Activated T-cell treated with anti-CD3 and anti-CD28 coated beads, Interleukin-2, amount 50 U/mL, for 48 hours (primary cell): ENCODE measurements around the gene NPHS1.
"Not testable (repeated sequence)": the region's sequence is repeated elsewhere in the genome, so short reads cannot be mapped to it uniquely, and the experiment has no call there.

Source experiments
- DNase-seq, 2 experiments: peaks; one replicate each; pipeline ENCODE4 v3.0.0-alpha.2; 2020

NPHS1 gene

DNA sequence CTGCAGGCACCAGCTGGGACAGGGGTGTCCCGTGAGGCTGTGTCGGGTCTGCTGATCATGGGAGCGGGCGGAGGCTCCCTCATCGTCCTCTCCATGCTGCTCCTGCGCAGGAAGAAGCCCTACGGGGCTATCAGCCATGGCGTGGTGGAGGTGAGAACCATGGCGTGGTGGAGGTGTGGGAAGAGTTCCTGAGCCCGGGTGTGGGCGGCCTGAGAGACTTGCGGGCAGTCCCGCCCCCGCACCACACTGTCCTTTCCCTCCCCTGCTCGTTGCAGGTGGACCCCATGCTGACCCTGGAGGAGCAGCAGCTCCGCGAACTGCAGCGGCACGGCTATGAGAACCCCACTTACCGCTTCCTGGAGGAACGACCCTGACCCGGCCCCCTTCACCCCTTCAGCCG, 26.8 kb upstream of the NPHS1 start:
- DNase-seq, result no peak

DNA sequence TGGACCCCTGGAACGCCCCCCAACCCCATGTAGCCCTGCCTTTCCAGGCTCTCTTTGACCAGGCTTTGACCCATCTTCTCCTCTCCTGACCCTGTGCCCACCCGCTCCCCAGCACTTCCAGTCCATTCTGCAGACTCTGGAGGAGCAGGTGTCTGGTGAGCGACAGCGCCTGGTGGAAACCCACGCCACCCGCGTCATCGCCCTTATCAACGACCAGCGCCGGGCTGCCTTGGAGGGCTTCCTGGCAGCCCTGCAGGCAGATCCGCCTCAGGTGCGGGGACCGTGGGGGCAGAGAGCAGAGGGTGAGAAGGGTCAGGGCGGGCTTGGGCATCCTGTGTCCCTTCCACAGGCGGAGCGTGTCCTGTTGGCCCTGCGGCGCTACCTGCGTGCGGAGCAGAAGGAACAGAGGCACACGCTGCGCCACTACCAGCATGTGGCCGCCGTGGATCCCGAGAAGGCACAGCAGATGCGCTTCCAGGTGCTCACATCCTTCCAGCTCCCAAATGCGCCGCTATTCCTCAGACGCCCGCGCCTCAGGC, 22.2 kb upstream of the NPHS1 start:
- no peak for DNase-seq

DNA sequence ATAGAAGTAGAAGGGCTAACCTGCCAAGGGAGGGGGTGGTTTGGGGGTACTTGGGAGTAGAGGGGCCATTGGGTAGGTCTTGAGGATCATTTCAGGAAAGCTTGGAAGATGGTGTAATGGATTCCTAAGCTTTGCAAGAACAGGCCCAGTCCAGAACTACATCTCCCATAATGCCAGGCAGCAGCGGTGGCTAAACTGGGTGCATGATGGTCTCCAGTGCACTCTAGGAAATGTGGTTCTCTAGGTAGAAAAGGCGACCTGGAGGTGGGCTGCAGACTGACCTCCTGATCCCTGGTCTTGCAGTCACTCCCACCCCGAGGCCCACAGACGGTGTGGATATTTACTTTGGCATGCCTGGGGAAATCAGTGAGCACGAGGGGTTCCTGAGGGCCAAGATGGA, 19.9 kb upstream of the NPHS1 start:
- DNase-seq, result no peak

DNA sequence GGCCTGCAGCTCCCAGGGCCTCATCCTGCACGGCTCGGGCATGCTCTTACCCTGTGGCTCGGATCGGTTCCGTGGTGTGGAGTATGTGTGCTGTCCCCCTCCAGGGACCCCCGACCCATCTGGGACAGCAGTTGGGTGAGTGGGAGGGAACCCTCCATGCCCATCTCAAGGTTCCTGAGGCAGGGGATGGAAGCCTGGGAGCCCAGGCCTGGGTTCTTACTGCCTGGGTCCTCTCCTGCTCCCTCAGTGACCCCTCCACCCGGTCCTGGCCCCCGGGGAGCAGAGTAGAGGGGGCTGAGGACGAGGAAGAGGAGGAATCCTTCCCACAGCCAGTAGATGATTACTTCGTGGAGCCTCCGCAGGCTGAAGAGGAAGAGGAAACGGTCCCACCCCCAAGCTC, 19.3 kb upstream of the NPHS1 start:
- DNase-seq, result no peak

DNA sequence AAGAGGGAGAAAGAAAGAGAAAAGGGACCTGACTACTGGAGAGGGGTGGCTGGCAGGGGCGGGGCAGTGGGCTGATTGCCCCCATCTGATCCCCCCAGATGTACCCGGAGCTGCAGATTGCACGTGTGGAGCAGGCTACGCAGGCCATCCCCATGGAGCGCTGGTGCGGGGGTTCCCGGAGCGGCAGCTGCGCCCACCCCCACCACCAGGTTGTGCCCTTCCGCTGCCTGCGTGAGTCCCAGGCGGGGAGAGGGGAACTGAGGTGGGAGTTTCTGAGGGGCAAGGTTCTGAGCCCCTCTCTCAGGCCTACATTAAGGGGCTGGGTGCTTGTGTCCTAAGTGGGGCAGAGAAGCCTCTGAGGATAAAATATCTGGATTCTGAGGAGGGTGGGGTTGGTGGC, 18.5 kb upstream of the NPHS1 start:
- no peak for DNase-seq

DNA sequence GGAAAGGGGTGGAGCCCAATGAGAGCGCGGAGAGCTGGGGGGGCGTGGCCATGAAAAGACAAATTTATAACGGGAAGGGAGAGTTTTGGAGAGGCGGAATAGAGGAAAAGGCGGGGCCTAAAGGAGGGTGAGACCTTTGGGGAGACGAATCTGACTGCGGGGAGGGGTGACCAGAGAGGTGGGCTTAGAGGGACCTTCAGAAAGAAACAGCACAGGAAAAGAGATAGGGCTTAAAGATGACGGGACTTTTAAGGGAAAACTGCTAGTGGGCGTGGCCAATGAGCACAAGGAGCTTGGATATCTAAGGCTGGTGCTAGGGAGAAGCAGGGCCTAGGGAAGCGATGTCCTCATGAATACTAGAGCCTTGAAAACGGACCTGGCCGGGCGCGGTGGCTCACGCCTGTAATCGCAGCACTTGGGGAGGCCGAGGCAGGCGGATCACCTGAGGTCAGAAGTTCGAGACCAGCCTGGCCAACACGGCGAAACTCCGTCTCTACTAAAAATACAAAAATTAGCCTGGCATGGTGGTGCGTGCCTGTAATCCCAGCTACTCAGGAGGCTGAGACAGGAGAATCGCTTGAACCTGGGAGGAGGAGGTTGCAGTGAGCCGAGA, 17.9 kb upstream of the NPHS1 start:
- not testable (repeated sequence) for DNase-seq

DNA sequence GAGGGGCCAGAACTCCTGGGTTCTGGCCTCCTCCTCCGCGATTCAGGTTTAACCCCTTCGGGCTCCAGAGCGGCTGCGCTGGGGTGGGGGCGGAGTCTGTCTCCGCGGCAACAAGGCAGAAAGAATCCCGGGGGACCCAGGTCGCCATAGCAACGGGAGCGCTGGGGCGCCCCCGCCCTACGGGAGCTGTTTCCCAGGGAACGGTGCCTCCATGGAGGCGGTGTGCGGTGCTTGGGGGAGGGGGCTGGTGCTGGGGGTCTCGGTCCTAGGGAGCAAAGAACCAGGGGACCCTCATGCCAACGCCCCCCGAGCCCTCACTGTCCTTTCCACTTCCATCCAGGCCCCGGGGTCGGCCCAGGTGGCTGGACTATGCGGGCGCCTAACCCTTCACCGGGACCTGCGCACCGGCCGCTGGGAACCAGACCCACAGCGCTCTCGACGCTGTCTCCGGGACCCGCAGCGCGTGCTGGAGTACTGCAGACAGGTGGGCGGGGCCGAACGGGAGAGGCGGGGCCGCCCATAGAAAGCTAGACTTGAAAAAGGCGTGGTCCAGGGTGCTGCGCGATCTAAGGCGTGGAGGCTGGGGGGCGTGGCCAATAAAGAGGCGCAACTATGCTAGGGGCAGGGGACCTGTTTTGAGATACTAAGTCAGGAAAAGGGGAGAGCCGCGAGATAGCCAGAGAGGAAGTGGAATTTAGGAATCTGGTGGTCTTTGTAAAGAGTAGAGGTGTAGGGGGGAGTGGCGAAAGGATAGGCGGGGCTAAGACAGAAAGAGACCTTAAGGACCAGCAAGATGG, 17.2 kb upstream of the NPHS1 start:
- DNase-seq, result peak; percentile 91 to 92

DNA sequence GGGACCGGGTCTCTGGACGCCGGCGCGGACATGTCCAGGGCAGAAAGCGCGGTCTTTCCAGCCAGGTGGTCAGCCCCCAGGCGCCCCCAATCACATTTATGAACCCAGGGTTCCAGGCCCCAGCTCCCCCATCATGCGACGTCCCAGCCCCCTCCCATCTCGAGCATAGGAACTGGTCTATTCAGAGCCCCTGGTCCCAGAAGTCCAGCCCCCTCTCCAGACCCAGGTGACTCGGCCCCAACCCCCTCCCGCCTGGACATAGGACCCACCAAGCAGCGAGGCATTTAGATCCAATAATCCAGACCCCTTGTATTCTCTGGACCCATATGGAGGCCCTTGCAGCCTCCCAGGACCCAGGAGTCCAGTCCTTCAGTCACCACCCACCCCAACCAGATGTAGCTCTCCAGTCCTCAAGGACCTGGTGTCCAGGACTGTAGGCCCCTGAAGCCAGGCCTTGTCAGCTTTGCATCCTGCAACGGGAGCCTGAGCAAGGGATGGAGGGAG, 16.6 kb upstream of the NPHS1 start:
- DNase-seq, result no peak

DNA sequence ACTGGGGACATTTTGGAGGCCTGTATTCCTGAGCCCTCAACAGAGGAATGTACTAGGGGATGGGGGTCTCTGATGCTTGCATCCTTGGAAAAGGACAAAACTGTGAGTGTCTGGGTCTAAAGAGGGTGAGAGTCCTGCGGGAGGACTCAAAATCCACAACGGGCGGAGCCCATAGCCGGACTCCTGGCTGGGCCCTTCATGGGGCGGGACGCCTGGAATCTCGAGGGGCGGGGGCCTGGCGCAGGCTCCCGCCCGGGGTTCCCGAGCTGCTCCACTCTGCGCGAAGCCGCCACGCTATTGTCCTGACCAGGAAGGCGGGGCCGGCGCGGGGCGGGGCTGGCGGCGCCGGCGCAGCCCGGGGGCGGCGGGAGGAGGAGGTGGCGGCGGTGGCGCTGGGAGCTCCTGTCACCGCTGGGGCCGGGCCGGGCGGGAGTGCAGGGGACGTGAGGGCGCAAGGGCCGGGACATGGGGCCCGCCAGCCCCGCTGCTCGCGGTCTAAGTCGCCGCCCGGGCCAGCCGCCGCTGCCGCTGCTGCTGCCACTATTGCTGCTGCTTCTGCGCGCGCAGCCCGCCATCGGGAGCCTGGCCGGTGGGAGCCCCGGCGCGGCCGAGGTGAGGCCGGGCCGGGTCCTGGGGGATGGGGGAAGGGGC, 16.0 kb upstream of the NPHS1 start, which contains the start of gene APLP1:
TSS of gene APLP1 (plus strand) at position 403 of the 651 bp plus-strand sequence. CDS start at position 466, 63 bp downstream.
- DNase-seq, result peak; percentile 80 to 85

DNA sequence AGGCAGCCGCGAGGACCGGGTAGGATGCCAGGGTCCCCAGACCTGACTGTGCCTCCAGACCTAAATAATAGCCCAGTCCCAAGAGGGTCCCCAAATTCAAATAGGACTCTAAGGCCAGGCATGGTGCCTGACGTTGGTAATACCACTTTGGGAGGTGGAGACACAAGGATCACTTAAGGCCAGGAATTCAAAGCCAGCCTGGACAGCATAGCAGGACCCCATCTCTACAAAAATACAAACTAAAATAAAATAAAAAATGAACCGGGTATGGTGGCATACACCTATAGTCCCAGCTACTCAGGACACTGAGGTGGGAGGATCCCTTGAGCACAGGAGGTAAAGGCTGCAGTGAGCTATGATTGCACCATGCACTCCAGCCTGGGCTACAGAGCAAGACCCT, 10.7 kb upstream of the NPHS1 start:
- DNase-seq, result no peak

DNA sequence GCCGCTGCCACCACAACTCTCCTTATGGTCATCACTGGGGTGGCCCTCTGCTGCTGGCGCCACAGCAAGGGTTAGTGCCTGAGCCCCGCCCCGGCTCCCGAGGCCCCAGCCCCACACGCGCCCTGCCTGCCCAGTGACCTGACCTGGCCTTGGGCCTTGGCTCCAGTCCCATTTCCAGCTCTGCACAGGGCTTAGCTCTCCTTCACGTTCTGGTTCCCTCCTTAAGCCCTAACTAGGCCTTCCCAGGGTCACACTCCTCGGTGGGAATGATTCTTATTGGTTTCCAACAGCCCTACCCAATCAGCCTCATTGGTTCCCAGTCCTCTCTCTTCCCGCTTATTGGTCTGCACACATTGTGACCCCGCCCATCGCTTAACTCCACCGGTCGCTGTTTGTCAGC, 10.2 kb upstream of the NPHS1 start:
- no peak for DNase-seq

DNA sequence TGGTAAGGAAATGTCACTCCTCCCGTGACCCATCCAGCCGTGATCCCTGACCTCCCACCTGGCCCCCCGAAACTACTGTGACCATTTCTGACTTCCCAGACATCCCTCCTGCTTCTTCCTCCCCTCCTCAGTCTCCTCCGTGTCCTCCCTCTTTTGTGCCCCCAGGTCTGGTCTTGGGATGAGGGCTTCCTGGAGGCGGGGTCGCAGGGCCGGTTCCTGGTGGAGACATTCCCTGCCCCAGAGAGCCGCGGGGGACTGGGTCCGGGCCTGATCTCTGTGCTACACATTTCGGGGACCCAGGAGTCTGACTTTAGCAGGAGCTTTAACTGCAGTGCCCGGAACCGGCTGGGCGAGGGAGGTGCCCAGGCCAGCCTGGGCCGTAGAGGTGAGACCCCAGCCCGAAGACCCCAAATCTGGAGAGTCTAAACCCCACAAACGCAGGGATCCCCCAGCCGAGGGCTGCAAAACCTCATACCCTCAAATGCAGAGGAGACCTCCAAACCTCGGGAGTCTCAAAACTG, 9.4 kb upstream of the NPHS1 start:
- no peak for DNase-seq

DNA sequence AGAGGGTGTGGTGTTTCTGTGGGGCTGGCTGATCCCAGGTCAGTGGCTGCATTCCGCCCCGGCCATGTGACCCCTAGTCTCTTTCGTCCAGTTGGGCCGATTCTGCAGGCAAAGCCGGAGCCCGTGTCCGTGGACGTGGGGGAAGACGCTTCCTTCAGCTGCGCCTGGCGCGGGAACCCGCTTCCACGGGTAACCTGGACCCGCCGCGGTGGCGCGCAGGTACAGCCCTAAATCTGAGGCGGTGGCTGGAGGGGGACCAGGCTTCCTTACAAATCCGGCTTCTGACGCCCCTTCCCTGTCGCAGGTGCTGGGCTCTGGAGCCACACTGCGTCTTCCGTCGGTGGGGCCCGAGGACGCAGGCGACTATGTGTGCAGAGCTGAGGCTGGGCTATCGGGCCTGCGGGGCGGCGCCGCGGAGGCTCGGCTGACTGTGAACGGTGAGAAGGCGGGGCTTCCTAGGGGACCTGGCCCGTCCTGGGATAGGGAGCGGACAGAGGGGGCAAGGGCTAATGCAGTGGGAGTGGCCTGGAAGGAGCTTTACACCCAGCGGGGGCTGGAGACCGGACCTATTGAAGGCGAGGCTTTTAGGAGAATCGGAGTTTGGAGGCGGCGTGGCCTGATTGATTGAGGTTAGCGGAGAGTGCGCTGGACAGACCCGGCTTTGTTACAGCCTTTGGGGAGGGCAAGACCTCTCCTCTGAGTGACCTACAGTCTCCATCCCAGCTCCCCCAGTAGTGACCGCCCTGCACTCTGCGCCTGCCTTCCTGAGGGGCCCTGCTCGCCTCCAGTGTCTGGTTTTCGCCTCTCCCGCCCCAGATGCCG, 8.7 kb upstream of the NPHS1 start:
- no peak for DNase-seq

DNA sequence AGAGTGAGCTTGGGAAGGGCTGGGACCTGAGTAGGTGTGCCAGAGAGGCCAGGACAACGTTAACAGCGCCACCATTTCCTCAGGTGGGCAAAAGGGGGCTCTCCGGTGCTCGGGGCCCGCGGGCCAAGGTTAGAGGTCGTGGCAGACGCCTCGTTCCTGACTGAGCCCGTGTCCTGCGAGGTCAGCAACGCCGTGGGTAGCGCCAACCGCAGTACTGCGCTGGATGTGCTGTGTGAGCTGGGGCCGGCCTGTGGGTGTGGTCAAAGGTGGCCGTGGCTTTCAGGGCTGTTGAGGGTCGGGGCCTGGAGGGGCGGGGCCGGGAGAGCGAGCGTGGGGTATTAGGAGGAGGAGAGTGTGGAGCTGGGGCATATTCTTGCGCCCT, 8.1 kb upstream of the NPHS1 start:
- DNase-seq, result no peak

DNA sequence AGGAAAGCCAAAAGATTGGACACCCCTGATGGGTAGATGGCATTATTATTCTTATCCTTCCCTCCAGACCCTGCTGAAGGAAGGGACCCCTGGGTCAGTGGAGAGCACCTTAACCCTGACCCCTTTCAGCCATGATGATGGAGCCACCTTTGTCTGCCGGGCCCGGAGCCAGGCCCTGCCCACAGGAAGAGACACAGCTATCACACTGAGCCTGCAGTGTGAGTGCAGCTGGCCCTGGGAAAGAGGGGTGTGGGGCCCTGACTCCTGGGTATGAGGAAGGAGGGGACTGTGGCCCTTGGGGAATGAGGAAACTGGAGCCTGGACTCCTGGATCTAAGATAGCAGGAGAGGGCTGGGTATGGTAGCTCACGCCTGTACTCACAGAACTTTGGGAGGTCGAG, 7.1 kb upstream of the NPHS1 start:
- no peak for DNase-seq

DNA sequence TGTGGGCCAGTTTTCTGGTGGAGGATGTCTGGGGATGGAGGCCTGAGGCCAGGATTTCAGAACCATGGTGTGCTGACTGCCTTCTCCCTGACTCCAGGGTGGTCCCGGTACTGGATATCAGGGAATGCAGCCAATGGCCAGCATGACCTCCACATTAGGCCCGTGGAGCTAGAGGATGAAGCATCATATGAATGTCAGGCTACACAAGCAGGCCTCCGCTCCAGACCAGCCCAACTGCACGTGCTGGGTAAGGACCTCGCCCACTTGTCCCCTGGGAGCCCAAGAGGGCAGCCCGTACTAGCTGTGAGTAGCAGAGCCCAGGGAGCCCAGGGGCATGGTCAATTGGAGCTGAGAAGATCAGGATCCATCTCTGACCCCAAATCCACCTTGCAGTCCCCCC, 6.0 kb upstream of the NPHS1 start:
- DNase-seq, result no peak

DNA sequence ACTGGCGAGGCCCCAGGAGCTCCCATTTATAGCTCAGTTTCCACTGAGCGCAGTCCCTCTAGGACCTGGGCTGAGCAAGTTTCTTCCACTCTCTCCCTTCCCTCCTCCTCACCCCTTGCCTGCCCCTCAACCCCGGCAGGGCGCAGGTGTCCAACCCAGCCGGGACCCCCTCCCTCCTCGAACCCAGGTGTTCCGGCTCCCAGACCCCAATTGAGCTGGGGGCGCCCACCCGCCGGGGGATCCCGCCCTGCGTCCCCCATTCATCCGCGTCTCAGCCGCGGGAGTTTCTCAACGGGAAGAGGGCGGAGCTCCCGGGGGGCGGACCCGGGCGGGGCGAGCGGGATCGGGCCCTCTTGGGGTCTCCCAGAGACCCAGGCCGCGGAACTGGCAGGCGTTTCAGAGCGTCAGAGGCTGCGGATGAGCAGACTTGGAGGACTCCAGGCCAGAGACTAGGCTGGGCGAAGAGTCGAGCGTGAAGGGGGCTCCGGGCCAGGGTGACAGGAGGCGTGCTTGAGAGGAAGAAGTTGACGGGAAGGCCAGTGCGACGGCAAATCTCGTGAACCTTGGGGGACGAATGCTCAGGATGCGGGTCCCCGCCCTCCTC, 4.3 kb upstream of the NPHS1 start, which contains the start of gene KIRREL2:
TSS of gene KIRREL2 (plus strand) at position 366 of the 604 bp plus-strand sequence. CDS start at position 575, 209 bp downstream.
- DNase-seq, result peak; percentile 65 to 69

DNA sequence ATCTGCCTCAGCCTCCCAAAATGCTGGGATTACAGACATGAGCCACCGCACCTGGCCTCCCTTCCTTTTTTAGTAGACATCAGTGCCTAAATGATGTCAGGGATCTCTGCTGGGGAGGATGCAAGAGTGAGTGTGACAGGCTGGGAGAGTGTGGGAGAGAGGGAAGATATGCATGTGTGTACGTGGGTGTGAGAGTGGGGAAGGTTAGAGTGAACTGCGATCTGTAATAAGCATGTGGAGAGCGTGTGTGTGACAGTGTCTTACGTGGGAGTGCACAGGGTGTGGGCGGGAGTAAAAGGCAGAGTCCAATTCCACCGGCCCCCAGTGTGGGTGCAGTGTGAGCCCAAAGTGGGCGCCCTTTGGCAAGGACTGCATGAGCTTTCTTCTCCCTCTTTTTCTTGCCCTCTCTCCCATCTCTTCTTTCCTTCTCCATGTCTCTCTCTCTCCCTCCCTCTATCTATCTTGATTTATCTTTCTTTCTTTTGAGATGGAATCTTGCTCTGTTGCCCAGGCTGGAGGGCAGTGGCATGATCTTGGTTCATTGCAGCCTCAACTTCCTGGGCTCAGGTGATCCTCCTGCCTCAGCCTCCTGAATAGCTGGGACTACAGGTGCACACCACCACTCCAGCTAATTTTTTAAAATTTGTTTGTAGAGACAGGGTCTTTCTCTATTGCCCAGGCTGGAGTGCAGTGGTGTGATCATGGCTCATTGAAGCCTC, 893 bp upstream of the NPHS1 start:
- no peak for DNase-seq

DNA sequence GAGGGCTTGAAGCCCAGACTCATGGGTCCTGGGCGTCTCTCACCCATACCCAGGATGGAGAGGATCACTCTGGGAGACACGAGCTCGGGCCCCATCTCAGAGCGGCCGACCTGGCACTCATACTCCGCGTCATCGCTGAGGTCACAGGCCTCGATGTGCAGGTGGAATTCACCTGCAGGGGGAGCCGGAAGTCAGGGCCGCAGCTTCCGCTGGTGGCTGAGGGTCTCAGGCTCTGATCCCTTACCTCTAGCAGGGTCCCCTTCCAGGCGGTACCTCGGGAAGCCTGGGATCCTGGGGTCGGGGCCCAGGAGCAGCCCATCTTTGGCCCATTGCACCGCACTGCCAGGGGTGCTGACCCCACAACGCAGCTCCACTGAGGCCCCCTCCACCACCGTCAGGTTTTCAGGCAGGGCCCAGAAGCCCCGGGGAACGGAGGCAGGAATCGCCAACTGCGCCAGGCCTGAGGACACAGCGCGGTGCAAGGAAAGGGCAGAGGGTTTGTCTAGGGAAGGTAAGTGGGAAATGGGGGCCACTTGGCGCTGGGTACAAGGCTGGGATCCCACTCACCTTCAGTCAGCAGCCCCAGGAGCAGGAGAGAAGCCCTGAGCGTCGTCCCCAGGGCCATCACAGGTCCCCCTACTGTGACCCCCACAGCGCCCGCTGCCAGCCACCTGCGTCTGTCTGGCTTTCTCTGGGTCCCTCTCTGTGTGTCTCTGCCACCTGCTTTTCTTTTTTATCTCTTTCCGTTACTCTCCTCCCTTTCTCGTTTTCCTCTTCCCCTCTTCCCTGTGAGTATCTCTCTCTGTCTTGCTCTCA, 883 bp downstream of the NPHS1 start:
- no peak for DNase-seq

DNA sequence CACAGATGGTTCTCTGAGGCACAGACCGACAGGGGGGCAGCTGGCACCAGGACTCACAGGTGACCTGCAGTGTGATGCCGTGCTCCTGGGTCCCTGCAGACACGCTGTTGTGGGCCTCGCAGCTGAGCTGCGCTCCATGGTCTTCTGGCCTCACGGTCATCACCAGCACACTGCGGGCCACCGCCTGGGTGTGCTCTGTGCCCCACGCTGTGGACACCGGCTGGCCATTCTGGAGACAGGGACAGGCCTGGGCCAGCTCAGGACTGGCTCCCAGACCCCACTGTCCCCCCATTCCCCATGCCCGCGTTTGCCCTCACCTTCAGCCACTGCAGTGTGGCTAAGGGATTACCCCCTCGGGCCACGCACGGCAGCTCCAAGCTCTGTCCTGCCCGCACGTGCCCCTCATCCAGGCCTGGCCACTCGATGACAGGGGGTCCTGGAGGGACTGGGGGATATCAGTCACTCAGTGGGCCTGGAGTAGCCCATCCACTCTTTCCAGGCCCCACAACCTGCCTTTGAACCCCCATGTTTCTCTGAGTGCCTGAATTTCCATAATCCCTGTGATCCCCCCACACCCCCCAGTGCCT, 3.3 kb downstream of the NPHS1 start:
- DNase-seq, result no peak
